NCI-H2196 treated with DMSO at 0.1 percent for 48 hours (cell line): ENCODE data around the gene PPP1R15B.

Experiments used
- DNase-seq: peaks from one replicate; lab custom pipeline; 2025; ENCODE audit not compliant: unreplicated experiment; lab: John Stamatoyannopoulos, UW

Gene PPP1R15B

GRCh38 chr1:204421441-204421840 lies 9.8 kb upstream of the PPP1R15B start:
- no peak for DNase-seq

- DNase-seq = no peak
Observed at GRCh38 chr1:204420039-204421004, 8.7 kb upstream of the PPP1R15B start.

- DNase-seq = no peak
Observed at GRCh38 chr1:204419064-204419403, 7.4 kb upstream of the PPP1R15B start.

- no peak for DNase-seq
Observed at GRCh38 chr1:204418174-204419063, 6.8 kb upstream of the PPP1R15B start.

GRCh38 chr1:204417074-204417997 lies 5.7 kb upstream of the PPP1R15B start:
- DNase-seq = peak; percentile 65

- no peak for DNase-seq
Observed at GRCh38 chr1:204416589-204417073, 5.0 kb upstream of the PPP1R15B start.

GRCh38 chr1:204415351-204415750 lies 3.7 kb upstream of the PPP1R15B start:
- DNase-seq = no peak

GRCh38 chr1:204414016-204414415 lies 2.4 kb upstream of the PPP1R15B start:
- no peak for DNase-seq

- no peak for DNase-seq
Observed at GRCh38 chr1:204413170-204413535, 1.5 kb upstream of the PPP1R15B start.

GRCh38 chr1:204410688-204411450 lies 748 bp downstream of the PPP1R15B start:
- DNase-seq = peak; percentile 27

- no peak for DNase-seq
Observed at GRCh38 chr1:204409836-204410687, 1.6 kb downstream of the PPP1R15B start.

GRCh38 chr1:204409123-204409522 lies 2.5 kb downstream of the PPP1R15B start:
- no peak for DNase-seq

GRCh38 chr1:204408602-204409001 lies 3.0 kb downstream of the PPP1R15B start:
- no peak for DNase-seq

- DNase-seq = no peak
Observed at GRCh38 chr1:204408074-204408507, 3.5 kb downstream of the PPP1R15B start.

GRCh38 chr1:204407295-204407971 lies 4.2 kb downstream of the PPP1R15B start:
- no peak for DNase-seq

GRCh38 chr1:204406621-204407020 lies 5.0 kb downstream of the PPP1R15B start:
- no peak for DNase-seq

GRCh38 chr1:204405988-204406387 lies 5.6 kb downstream of the PPP1R15B start:
- DNase-seq = no peak

GRCh38 chr1:204404629-204405028 lies 7.0 kb downstream of the PPP1R15B start:
- no peak for DNase-seq
